Vagina (tissue), 2 donors: ENCODE measurements around the gene FMN2. TPM values are rescaled to one million over a fixed set of nuclear protein-coding genes. Genes with fewer than 3 reads are reported as not detected.

ENCODE experiments used
- DNase-seq, 2 donors: peaks; one replicate each; pipeline ENCODE4 v3.0.0-alpha.2; 2017; ENCODE audit errors: extremely low spot score in 2 of 2
- H3K27ac ChIP-seq: fragments of 200-600 bp; sonication (generic); one replicate; pipeline ENCODE4 v1.5.1; 2019
- H3K27me3 ChIP-seq: fragments of 200-600 bp; sonication (generic); one replicate; pipeline ENCODE4 v1.5.1; 2019
- H3K36me3 ChIP-seq, 2 donors: fragments of 200-600 bp; sonication (generic); one replicate each; pipeline ENCODE4 v1.5.1; 2017 to 2019
- H3K4me1 ChIP-seq: fragments of 200-600 bp; sonication (generic); one replicate; pipeline ENCODE4 v1.5.1; 2019
- H3K4me3 ChIP-seq, 2 donors: fragments of 200-600 bp; sonication (generic); 1 replicate in 1 of 2; 2 replicates in 1 of 2; pipeline ENCODE4 v1.5.1; 2016 to 2019
- H3K9me3 ChIP-seq: fragments of 200-600 bp; sonication (generic); one replicate; pipeline ENCODE4 v1.5.1; 2019
- CTCF ChIP-seq, 3 experiments: fragments of 450-650 bp in 2 of 3; fragments of 200-600 bp in 1 of 3; sonication (generic) in 1 of 3; IDR thresholded peaks; one replicate each; pipeline ENCODE4 v1.5.1; 2017 to 2019; ENCODE audit warnings: antibody characterized with exemption in 3 of 3, mild to moderate bottlenecking in 2 of 3, moderate library complexity in 2 of 3
- POLR2A ChIP-seq, 2 donors: fragments of 450-650 bp; IDR thresholded peaks; one replicate each; pipeline ENCODE4 v1.6.1; 2017; ENCODE audit warnings: antibody characterized with exemption in 2 of 2, mild to moderate bottlenecking in 2 of 2, moderate library complexity in 2 of 2
- POLR2AphosphoS5 ChIP-seq, 2 donors: sonication (generic); formaldehyde crosslinking; IDR thresholded peaks; one replicate each; pipeline ENCODE4 v1.9.0; 2017; ENCODE audit warnings: antibody characterized with exemption in 2 of 2, mild to moderate bottlenecking in 2 of 2, low read depth in 1 of 2; ENCODE audit not compliant: insufficient read depth in 1 of 2
- intact Hi-C: fragments of 100-400 bp; cut with DNase I; formaldehyde crosslinking; loops from one replicate; pipeline ENCODE4 v1.15.1; 2023
- total RNA-seq: library from RNA; depleted of rRNA; stranded (reverse); fragments of >200 nt; gene quantifications from one replicate; pipeline ENCODE4 v1.2.3, GENCODE V29; 2016

FMN2 gene
- total RNA-seq, 1 donor from 2014 or later: not detected

- Histone ChIP-seq H3K27ac (no peak overlapping the region), H3K36me3 (no peaks in the 10 kb centered on the region), H3K27me3 (no peaks in the 10 kb centered on the region), H3K4me1 (no peaks in the 10 kb centered on the region), H3K4me3 (no peak overlapping the region), H3K9me3 (no peaks in the 10 kb centered on the region)
- TF ChIP-seq POLR2AphosphoS5 (IDR thresholded peaks at IDR 0.05; ENCODE audit: insufficient read depth in 1 of 2, low read depth in 1 of 2): no peak
- TF ChIP-seq CTCF (IDR thresholded peaks at IDR 0.05): no peak
- TF ChIP-seq POLR2A (IDR thresholded peaks at IDR 0.05): no peak
- intact Hi-C loops: no loop called here
- no peak for DNase-seq
Observed at GRCh38 chr1:240084749-240085148, 6.9 kb upstream of the FMN2 start.

- no peak for TF ChIP-seq CTCF (IDR thresholded peaks at IDR 0.05)
- TF ChIP-seq POLR2A (IDR thresholded peaks at IDR 0.05): no peak
- TF ChIP-seq POLR2AphosphoS5 (IDR thresholded peaks at IDR 0.05; ENCODE audit: insufficient read depth in 1 of 2, low read depth in 1 of 2): no peak
- no peaks in the 10 kb centered on the region for H3K9me3 ChIP-seq
- H3K27ac ChIP-seq: no peak overlapping the region
- peaks cover 1% of the 10 kb centered on the region for H3K27me3 ChIP-seq
- no peak overlapping the region for H3K4me3 ChIP-seq
- intact Hi-C loops: no loop called here
- H3K36me3 ChIP-seq: no peaks in the 10 kb centered on the region
- peaks cover under 1% of the 10 kb centered on the region for H3K4me1 ChIP-seq
- no peak for DNase-seq
Observed at GRCh38 chr1:240086726-240087125, 5.0 kb upstream of the FMN2 start.

GRCh38 chr1:240090014-240090413 is 1.7 kb upstream of the FMN2 start:
- intact Hi-C loops: no loop called here
- Histone ChIP-seq H3K4me3 (no peak overlapping the region), H3K27ac (no peak overlapping the region), H3K9me3 (no peaks in the 10 kb centered on the region), H3K27me3 (peaks cover 4% of the 10 kb centered on the region), H3K36me3 (no peaks in the 10 kb centered on the region), H3K4me1 (peaks cover 19% of the 10 kb centered on the region)
- DNase-seq: no peak
- TF ChIP-seq POLR2A (IDR thresholded peaks at IDR 0.05) (no peak), CTCF (IDR thresholded peaks at IDR 0.05) (no peak), POLR2AphosphoS5 (IDR thresholded peaks at IDR 0.05; ENCODE audit: insufficient read depth in 1 of 2, low read depth in 1 of 2) (no peak)

- no peak for DNase-seq
- no peak overlapping the region for H3K27ac ChIP-seq
- H3K27me3 ChIP-seq: peaks cover 4% of the 10 kb centered on the region
- peak overlapping the region in 1 of 2 donors; percentile 35 for H3K4me3 ChIP-seq
- intact Hi-C loops: no loop called here
- TF ChIP-seq POLR2A (IDR thresholded peaks at IDR 0.05) (no peak), CTCF (IDR thresholded peaks at IDR 0.05) (no peak), POLR2AphosphoS5 (IDR thresholded peaks at IDR 0.05; ENCODE audit: insufficient read depth in 1 of 2, low read depth in 1 of 2) (no peak)
- peaks cover 19% of the 10 kb centered on the region for H3K4me1 ChIP-seq
- H3K9me3 ChIP-seq: no peaks in the 10 kb centered on the region
- no peaks in the 10 kb centered on the region for H3K36me3 ChIP-seq
Observed at GRCh38 chr1:240090957-240091600, 604 bp upstream of the FMN2 start.

GRCh38 chr1:240092301-240093119 is 827 bp downstream of the FMN2 start:
- Histone ChIP-seq H3K4me3 (peak overlapping the region; percentile 34 to 35), H3K36me3 (no peaks in the 10 kb centered on the region), H3K27ac (no peak overlapping the region), H3K27me3 (peaks cover 4% of the 10 kb centered on the region), H3K9me3 (no peaks in the 10 kb centered on the region), H3K4me1 (peaks cover 19% of the 10 kb centered on the region)
- DNase-seq: no peak
- TF ChIP-seq POLR2A (IDR thresholded peaks at IDR 0.05): no peak
- TF ChIP-seq POLR2AphosphoS5 (IDR thresholded peaks at IDR 0.05; ENCODE audit: insufficient read depth in 1 of 2, low read depth in 1 of 2): no peak
- TF ChIP-seq CTCF (IDR thresholded peaks at IDR 0.05): no peak
- intact Hi-C loops: no loop called here
